Epithelial cell of esophagus (primary cell): ENCODE results near the gene C2CD2L.

ENCODE experiments used
- DNase-seq: peaks from one replicate; pipeline ENCODE4 v3.0.0; 2010; ENCODE audit warnings: low read depth
- H3K4me3 ChIP-seq: 2 replicates; pipeline ENCODE4 v1.5.1; 2011; ENCODE audit warnings: mild to moderate bottlenecking, low read length, control low read depth
- CTCF ChIP-seq: IDR thresholded peaks from 2 replicates; pipeline ENCODE4 v1.5.1; 2011; ENCODE audit warnings: low read depth, mild to moderate bottlenecking, low read length, control low read depth, inconsistent platforms; ENCODE audit not compliant: insufficient read depth; ENCODE audit errors: missing control alignments

The C2CD2L gene

GRCh38 chr11:119145551-119145950 lies 38.4 kb downstream of the C2CD2L start:
- DNase-seq = no peak
- no peak for TF ChIP-seq CTCF
- no peak overlapping the region for H3K4me3 ChIP-seq

GRCh38 chr11:119147604-119148333 lies 40.6 kb downstream of the C2CD2L start:
- no peak for TF ChIP-seq CTCF

GRCh38 chr11:119148720-119149017 lies 41.5 kb downstream of the C2CD2L start:
- H3K4me3 ChIP-seq = peak overlapping the region; percentile 44
- no peak for DNase-seq
- no peak for TF ChIP-seq CTCF

More at GRCh38 chr11:119147604-119148333, 40.6 kb downstream of the C2CD2L start:
- no peak for DNase-seq
- H3K4me3 ChIP-seq = no peak overlapping the region

- no peak for TF ChIP-seq CTCF
- DNase-seq = no peak
- peak within 1 kb of the TSS; percentile 44 for H3K4me3 ChIP-seq
These were observed 42.1 kb downstream of the C2CD2L start, which contains the start of gene ABCG4 for GRCh38 chr11:119149018-119149785. ABCG4 (plus strand) TSS chr11:119149052; CDS start chr11:119149966, 914 bp downstream.

GRCh38 chr11:119149786-119150275 lies 42.7 kb downstream of the C2CD2L start:
- no peak for TF ChIP-seq CTCF
- H3K4me3 ChIP-seq = no peak overlapping the region
- no peak for DNase-seq

- H3K4me3 ChIP-seq = no peak overlapping the region
- TF ChIP-seq CTCF = no peak
- no peak for DNase-seq
These were observed 44.9 kb downstream of the C2CD2L start for GRCh38 chr11:119152043-119152442.
